Stimulated activated CD4-positive, alpha-beta T cell treated with anti-CD3 and anti-CD28 coated beads, Interleukin-4, amount 100 ng/mL, for 48 hours (primary cell): ENCODE results near the gene TMEM271.
A peak's percentile ranks its signal among the peaks of the same experiment; 100 is the strongest.
"Not testable (repeated sequence)": the region's sequence is repeated elsewhere in the genome, so short reads cannot be mapped to it uniquely, and the experiment has no call there.

Experiments used
- DNase-seq, 2 donors: peaks; one replicate each; pipeline ENCODE4 v3.0.0-alpha.2; 2020; ENCODE audit warnings: low read depth in 2 of 2

TMEM271 gene

DNA sequence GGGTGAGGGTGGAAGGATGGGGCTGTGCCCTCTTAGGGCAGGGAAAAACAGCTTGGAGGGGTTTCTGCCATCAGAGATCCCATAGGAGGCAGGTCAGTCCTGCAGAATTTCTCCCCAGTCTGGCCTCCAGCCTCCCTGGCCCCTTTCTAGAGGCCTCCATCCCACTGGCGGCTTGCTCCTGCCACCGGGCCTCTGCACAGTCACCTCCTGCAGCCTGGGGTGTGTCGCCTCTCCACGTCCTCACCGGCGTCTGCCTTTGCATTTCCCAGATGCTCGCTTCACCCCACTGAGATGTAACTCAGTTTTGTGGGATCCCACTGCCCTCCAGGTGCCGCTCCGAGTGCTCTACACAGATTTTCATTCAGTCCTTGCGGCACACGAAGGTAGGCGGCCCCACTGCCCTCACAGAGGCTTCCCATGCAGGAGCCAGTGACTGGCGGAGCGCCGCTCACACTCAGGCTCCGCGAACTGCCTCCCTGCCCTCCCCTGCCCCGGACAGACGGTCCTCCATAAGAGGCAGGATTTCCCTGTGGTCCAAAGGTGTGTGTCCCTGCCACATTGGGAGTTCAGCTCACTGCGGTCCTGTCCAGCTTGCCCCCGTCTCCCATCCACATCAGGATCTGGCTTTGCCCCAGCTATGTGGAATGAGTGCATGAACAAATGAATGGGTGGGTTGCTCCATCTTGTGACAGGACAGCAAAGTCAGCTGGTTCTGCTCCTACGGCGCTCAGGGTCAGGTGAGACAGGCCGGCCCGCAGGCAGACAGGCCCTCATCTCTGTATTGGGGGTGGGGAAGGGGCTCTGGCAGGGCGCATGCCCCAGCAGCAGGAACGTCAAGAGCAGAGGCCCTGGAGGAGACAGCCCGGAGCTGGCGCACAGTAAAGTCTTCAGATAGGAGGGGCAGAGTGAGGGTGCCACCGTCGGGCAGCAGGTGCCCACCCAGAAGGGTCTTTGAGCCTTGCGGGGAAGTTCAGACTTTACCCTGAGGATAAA is 2.7 kb upstream of the TMEM271 start:
- DNase-seq, result no peak

DNA sequence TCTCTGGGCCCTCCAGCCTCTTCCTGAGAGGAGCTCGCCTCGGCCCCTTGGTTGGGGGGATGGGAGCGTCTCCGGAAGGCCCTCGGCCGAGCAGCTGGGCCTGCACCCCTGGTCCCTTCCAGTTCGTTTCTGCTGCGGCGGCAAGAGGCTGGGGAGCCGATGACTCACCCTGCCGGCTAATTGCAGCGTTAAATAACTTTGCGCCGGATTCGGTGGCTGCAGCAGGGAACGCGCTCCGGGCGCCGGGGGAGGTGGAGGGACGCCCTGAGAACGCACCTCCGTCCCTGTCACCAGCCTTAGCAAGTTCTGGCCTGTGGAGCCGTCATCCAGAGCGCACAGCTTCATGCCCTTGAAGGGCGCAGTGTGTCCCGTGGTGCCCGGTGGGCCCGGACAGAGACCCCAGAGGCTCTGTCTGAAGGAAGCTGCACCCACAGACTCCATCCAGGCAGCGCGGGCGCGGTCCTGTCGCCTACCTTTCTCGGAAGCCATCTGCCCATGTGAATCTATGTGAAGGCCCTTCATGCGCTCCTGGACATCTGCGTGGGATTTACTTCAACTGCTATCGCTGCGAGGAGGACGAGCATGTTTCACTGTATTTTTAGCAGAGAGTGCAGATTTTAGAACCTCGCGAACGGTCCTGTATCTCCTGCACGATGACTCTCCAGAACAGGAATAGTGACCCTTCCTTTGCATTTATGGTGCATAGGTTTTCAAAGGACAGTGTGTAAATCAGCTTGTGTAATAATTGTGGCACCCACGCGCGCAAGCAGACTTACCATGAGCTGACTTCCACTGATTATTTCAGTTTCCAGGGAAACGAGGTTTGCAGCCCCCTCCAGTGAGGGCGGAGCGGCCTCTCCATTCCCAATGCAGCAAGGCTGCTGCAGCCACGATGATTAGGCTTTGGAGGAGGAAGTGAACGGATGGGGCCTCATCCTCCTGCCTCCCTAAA is 1.7 kb upstream of the TMEM271 start:
- DNase-seq, result peak; percentile 16 to 18

DNA sequence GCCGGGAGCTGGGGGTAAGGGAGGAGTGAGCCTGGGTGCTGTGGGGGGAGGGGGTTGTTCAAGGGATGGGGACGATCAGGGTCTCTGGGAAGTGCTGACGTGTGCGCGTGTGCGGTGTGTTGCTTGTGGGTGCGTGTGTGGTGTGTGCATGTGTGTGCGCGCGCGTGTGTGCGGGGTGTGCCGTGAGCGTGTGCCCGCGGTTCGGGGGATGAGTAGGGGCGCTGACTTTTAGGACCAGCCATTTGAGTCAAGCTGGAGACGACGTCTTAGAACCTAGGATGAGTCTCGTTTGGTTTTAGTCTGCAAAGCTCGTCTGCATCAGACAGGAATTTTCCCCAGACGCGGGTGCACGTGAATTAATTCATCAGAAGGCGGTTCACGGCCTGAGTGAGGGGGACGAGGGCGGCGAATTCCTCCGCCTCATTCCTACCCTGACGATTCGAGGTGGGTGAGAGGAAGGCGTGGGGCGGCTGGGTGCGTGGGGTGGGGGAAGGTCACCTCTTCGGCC is 950 bp upstream of the TMEM271 start:
- no peak for DNase-seq

DNA sequence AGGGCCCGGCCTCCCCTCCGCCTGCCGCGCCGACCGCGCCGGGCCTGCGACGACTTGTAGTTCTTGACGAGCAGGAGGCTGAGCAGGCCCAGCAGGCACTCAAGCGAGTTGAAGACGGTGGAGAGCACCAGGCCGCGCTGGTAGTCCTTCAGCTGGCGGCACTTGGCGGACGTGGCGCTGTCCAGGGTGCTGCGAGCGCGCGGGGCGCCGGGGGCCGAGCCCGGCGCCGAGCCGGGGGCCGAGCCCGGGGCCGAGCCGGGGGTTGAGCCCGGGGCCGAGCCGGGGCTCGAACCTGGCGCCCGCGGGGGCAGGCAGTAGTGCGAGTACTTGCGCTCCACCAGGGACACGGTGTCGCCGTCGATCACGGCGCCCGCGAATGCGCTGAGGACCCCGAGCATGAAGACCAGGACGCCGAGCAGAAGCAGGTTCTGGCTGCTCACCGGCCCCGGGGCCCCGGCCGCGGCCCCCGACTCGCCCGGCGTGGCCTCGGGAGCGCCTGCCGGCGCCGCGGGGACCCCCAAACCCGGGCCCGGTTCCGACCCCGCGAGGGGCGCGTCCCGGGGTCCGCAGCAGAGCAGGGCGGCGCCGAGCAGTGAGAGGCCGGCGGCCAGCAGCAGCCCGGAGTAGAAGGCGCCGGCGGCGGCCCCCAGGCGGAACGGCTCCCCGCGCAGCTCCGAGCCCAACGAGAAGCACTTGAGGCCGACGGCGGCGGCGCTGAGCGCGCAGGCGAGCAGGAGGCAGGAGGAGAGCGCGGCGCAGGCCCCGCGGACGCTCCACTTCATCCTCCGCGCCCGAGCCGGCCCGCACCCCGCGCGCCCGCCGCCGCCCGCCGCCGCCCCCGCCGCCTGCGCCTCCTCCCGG is 584 bp downstream of the TMEM271 start:
- no peak for DNase-seq

DNA sequence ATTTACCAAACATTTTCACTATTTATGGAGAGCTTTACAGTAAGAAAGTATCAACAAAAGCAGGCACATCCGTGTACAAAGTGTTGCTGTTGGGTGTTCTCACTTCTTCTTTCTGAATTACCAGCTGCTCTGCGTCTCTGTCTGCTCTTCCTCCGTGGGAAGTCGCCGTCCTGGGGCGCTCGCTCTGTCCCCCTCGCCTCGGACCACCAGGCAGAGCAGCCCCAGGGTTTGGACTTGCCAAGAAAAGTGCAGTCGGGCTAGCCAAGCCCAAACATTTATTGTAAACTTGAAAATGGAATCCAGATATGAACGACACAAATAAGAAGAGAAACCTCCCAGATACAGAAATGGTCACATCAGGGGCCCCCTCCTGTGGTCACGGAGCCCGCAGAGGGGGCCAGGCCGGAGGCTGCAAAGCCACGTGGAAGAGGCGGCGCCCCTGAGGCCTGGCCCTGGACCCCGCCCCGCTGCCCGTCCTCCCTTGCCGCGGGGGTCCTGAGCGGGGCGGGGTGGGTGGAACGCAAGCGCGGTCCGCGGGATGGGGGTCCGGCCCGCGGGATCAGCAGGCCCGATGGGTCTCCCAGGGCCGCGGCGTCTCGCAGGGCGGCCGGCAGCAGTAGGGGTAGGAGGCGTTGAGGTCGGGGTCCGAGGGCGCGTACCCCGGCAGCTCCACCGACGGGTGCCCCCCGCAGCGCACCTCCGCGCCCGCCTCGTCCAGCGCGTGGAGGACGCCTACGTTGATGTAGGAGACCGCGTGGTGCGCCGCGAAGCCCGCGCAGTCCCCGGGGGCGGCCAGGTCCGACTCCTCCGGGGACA is 1.5 kb downstream of the TMEM271 start:
- DNase-seq, result no peak

DNA sequence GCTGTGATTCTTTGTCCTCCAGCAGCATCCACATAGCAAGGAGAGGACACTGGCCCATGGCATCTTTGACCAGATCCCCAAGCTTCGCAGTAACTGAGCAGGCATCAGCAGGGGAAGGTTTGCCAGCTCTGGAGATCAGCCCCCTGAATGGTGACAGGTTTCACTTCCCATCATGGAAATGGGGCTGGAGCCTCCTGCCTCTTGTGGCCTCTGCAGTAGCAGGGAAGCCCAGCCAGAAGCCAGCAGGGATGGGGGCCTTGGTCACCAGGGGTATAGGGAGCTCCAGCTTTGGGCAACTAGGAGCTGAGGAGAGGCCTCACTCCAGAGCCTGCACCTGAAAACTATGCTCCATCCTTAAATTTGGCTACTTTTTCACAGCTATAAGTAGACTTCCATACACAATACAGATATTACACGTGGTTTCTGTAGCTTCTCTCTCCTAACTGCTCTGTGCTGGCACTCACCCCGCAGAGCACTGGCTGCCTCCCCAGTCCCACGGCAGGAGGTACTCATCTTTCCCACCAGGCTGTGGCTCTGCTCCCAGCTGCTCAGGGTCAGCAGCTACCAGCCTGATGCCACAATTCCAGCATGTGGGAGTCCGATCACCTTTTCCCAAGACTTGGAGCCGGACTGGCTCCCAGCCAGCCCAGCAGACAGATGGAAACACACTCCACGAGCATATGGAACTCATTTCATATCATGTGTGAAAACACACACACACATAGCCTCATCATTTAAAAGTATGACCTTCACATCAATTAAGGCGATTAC is 2.8 kb downstream of the TMEM271 start:
- DNase-seq, result no peak

DNA sequence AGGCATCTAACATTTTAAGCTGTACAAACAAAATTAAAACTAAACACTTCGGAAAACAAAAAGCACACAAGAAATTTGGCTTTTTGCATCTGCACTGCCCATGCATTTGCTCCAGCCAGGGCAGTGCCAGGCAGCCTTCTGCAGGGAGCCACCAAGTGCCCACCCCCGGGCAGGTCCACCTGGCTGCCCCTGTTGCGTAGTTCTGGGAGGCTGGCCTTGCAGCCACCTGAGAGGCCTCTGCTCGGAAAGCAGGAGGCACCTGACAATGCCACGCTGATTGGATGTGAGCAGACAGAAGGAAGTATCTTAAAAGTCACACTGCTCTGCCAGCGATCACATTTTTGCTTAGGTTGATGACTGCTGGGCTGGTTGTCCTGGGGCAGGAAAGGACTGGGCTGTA is 3.5 kb downstream of the TMEM271 start:
- no peak for DNase-seq

DNA sequence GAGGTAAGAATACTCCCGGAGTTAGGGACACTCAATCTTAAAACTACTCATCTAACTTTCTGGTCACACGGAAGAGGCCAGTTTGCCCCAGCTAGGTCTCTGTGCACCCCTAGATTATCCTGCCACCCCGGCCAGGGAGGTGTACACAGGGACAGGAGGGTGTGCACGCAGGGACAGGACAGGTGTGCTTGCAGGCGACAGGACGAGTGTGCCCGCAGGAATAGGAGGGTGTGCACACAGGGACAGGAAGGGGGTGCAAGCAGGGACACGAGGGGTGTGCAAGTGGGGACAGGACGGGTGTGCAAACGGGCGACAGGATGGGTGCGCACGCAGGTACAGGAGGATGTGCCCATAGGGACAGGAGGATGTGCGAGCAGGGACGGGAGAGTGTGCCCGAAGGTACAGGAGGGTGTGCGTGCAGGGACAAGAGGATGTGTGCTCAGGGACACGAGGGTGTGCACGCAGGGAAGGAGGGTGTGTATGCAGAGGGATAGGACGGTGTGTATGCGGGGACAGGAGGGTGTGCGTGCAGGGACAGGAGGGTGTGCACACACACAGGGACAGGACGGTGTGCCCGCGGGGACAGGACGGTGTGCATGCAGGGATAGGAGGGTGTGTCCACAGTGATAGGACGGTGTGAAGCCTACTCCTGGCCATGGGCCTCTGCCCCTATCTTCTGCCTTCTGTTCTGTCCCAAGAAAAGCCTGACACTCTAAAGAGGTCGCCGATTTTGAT is 4.1 kb downstream of the TMEM271 start:
- DNase-seq, result no peak

DNA sequence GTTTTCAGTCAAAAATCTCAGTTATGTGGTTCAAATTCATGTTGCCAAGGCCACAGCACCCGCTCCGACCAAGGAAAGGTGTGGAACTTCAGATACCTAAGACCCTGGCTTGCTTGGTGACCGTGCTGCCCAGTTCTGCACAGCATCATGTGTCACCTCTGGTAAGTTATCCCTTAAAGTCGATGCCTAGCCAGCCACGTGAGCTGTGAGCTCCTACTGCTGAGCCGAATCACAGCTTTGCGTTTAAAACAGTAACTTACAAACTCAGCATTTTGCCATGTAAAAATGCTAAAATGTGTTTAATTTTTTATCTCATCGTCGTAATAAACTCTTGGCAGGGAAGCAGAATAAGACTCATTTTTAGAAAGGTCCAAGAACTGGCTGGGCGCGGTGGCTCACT is 5.3 kb downstream of the TMEM271 start:
- no peak for DNase-seq

DNA sequence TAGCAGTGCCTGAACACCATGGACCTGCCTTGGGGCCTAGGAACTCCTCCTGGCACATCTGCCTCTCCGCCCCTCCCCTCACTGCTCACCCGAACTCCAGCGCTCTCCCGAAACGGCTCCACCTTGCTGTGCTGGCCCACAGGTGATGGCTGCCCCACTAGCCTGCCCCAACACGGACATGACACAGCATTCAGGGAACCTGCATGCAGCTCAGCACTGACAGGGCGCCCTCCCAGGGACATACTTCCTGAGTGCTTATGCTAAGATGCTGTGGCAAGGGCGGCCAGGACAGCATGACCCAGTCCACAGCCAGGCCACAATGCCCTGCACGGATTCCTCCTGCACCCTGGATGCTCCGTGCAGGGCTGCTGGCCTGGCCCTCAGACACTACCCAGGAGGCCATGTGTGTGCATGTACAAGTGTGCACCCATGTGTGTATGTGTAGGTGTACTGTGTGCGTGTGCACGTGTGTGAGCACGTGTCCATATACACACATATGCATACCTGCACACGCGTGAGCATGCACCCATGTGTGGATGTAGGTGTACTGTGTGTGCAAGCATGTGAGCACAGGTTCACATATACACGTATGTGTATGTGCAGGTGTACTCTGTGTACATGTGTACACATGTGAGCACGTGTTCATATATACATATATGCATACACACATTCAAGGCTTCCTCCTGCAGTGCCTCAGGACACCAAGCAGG is 6.0 kb downstream of the TMEM271 start:
- DNase-seq, result no peak

DNA sequence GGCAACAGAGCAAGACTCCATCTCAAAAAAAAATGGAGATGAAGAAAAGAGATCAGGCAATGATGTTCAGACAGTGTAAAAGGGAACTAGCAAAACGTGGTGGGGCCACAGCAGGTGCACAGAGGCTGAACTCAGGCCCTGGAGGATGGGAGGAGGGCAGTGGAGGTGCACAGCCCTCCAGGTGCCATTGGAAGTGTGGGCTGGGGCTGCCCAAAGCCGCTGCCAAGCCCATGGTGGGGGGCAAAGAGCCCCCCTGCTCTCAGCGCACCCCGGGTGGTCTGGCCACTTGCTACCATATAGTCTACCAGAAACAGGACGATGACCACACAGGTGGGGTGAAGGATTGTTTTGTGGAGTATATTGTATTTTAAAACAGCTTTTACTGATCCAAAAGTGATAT is 7.1 kb downstream of the TMEM271 start:
- DNase-seq, result no peak

DNA sequence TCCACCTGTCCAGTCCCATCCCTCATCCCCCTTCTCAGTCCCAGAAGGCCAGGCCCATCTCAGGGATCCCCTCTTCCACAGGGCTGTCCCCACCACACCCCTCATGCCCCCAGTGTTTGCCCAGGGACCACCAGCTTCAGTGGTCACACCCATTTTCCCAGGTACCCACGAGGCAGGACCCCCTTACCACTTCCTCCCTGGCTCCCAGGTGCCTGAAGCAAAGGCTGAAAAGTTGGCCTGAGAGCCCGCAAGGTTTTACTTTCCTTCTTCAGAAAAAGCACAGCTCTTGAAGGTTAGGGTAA is 7.8 kb downstream of the TMEM271 start:
- no peak for DNase-seq

DNA sequence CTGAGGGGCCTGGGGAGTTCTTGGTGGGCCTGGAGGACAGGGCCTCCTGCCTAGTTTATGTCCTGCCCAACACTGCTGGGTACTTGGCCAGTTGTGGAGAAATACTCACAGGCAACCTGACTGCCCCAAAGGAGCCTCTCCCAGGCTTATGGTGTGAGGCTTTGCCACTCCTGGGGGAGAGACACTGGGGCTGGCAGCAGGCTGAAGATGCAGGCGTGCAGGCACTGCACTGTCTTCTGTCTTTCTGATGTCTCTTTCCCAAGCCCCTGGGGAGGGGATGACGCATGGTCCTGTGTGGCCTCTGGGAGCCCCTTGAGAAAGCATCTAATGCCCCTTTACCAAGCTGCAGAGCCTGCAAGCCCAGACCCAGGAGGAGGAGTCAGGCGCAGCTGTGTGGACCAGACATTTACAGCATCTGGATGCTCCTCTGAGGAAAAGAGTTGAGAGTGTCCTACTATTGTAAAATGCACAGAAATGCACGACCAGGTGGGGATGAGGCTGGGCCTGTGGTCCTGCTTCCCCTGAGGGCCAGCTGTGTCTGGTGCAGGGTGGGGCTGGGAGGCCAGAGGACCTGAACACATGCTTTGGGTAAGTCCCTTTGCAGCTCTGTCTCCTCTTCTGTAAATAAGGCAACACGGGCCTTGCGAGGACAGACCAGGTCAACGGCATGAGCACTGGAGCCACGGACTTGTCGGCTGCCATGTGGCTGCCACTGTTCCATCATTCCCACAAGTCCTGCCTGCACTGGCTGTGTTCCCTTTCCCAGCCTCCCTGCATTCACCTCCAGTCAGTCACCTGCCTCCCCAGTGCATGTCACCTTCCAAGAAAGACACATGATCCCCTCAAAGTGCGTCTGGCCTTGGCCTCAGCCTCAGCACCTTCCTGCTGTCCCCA is 8.4 kb downstream of the TMEM271 start:
- DNase-seq, result no peak

DNA sequence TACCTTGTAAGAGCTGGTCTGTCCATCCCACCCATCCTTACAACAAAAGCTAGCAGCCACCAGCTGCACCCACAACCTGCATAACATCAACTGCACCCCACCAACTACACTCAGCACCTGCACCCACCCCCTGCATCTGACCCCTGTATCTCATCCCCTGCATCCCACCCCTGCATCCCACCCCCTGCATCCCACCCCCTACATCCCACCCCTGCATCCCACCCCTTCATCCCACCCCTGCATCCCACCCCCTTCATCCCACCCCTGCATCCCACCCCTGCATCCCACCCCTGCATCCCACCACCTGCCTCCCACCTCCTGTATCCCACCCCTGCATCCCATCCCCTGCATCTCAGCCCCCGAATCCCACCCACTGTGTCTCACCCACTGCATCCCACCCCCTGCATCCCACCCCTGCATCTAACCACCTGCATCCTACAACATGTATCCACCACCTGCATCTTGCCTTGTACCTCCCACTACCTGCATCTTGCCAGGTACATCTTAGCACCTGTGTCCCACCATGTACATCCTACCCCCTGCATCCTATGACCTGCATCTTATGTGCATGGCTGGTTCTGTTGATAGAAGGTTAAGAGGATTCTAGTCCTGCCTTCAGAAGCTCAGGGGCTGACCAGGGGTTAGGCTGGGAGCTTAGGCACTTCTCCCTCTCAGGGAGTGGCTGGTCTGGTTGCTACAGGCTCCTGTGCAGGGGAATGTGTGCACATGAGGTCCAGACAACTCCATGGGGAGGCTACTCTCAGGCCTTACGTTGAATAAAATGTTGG is 9.4 kb downstream of the TMEM271 start:
- no peak for DNase-seq

DNA sequence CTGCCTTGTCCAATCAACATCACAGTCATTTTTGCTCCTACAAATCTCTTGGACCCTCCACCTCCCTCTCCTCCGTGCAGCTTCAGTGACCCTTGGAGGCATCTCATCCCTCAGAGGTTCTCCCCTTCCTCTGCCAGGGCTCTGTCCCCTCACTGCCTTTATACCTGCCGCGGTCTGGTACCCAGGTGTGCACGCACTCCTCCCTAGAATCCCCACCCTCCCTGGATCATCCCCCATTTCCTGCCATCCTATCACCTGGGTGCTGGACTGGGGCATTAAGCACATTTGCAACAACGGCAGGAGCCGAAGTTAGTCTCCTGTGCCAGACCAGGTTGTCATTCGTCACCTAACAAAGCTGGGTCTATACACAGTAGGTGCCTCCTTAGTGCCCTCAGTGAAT is 10.1 kb downstream of the TMEM271 start:
- no peak for DNase-seq

DNA sequence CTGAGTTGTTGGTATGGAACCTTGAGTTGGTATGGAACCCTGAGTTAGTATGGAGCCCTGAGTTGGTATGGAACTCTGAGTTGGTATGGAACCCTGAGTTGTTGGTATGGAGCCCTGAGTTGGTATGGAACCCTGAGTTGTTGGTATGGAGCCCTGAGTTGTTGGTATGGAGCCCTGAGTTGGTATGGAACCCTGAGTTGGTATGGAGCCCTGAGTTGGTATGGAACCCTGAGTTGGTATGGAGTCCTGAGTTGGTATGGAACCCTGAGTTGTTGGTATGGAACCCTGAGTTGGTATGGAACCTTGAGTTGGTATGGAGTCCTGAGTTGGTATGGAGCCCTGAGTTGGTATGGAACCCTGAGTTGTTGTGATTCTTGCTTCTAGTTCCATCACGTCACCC is 10.5 kb downstream of the TMEM271 start:
- not testable (repeated sequence) for DNase-seq

DNA sequence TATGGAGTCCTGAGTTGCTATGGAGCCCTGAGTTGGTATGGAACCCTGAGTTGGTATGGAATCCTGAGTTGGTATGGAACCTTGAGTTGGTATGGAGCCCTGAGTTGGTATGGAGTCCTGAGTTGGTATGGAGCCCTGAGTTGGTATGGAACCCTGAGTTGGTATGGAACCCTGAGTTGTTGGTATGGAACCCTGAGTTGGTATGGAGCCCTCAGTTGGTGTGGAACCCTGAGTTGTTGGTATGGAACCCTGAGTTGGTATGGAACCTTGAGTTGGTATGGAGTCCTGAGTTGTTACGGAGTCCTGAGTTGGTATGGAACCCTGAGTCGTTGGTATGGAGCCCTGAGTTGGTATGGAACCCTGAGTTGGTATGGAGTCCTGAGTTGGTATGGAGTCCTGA is 13.6 kb downstream of the TMEM271 start:
- not testable (repeated sequence) for DNase-seq
